Measurements from ENCODE around the gene APOBEC3G. TPM values are rescaled to one million over a fixed set of nuclear protein-coding genes. Genes with fewer than 3 reads are reported as not detected.

APOBEC3G gene
- total and polyA plus RNA-seq, 9 donors = 13.2 to 36.5 (median 24.7) TPM

DNA sequence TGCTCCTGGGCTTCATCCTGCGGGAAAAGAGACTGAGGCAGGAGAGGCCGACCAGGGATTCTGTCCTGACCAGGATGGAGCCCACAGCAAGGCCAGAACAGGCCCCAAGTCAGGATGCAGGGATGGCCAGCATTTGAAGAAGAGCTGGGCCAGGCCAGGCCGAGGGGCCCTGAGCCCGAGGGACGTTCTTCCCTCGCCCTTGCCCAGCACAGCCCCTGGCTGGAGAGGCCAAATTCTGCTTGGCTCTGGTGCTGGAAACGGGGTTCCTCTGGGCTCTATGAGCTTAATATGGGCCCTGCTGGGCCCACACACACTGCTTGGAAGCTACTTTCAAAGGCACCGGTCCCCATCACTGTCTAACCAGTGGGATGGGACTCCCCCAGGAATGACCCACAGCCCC, 7.6 kb downstream of the APOBEC3G start:
- no peaks in the 10 kb centered on the region for H3K9me3 ChIP-seq
- TF ChIP-seq POLR2A (IDR thresholded peaks at IDR 0.05) (no peak), EP300 (IDR thresholded peaks at IDR 0.05) (no peak)
- TF ChIP-seq, protein P1, sequence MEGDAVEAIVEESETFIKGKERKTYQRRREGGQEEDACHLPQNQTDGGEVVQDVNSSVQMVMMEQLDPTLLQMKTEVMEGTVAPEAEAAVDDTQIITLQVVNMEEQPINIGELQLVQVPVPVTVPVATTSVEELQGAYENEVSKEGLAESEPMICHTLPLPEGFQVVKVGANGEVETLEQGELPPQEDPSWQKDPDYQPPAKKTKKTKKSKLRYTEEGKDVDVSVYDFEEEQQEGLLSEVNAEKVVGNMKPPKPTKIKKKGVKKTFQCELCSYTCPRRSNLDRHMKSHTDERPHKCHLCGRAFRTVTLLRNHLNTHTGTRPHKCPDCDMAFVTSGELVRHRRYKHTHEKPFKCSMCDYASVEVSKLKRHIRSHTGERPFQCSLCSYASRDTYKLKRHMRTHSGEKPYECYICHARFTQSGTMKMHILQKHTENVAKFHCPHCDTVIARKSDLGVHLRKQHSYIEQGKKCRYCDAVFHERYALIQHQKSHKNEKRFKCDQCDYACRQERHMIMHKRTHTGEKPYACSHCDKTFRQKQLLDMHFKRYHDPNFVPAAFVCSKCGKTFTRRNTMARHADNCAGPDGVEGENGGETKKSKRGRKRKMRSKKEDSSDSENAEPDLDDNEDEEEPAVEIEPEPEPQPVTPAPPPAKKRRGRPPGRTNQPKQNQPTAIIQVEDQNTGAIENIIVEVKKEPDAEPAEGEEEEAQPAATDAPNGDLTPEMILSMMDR (IDR thresholded peaks at IDR 0.05) = no peak
- no peaks in the 10 kb centered on the region for H3K4me1 ChIP-seq (ENCODE audit: insufficient read depth)
- no peaks in the 10 kb centered on the region for H3K27me3 ChIP-seq
- DNase-seq = no peak
- H3K27ac ChIP-seq = no peak overlapping the region
- no peaks in the 10 kb centered on the region for H3K36me3 ChIP-seq
- H3K4me3 ChIP-seq = no peak overlapping the region
- 88 to 89% (median 88%) methylated on average over 8 of the region's 8 CpGs for WGBS, 3 donors
- intact Hi-C loops (cut with DNase I) = no loop called here

DNA sequence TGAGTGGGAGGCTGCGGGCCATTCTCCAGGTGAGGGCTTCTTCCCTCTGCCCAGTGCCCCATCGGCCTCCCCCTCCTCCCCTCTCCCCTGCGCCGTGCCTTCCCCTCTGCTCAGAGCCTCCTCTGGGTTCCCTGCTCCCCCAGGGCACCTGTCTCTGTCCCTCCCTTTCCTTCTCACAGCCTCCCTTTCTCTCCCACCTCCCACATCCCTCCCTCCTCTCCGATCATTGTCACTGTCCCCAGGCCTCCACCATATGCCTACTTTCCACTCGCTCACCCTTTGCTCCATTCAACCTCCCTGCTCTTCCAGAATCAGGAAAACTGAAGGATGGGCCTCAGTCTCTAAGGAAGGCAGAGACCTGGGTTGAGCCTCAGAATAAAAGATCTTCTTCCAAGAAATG, 10.0 kb downstream of the APOBEC3G start:
- Histone ChIP-seq H3K36me3 (no peaks in the 10 kb centered on the region), H3K27me3 (no peaks in the 10 kb centered on the region), H3K27ac (no peak overlapping the region), H3K4me1 (ENCODE audit: insufficient read depth) (no peaks in the 10 kb centered on the region), H3K9me3 (no peaks in the 10 kb centered on the region), H3K4me3 (no peak overlapping the region)
- intact Hi-C loops (cut with DNase I) = no loop called here
- DNase-seq = no peak
- TF ChIP-seq EP300 (IDR thresholded peaks at IDR 0.05) (no peak), POLR2A (IDR thresholded peaks at IDR 0.05) (no peak)
- TF ChIP-seq, protein P1 (IDR thresholded peaks at IDR 0.05) = no peak
- 87 to 93% (median 93%) methylated on average over 6 of the region's 6 CpGs for WGBS, 3 donors

DNA sequence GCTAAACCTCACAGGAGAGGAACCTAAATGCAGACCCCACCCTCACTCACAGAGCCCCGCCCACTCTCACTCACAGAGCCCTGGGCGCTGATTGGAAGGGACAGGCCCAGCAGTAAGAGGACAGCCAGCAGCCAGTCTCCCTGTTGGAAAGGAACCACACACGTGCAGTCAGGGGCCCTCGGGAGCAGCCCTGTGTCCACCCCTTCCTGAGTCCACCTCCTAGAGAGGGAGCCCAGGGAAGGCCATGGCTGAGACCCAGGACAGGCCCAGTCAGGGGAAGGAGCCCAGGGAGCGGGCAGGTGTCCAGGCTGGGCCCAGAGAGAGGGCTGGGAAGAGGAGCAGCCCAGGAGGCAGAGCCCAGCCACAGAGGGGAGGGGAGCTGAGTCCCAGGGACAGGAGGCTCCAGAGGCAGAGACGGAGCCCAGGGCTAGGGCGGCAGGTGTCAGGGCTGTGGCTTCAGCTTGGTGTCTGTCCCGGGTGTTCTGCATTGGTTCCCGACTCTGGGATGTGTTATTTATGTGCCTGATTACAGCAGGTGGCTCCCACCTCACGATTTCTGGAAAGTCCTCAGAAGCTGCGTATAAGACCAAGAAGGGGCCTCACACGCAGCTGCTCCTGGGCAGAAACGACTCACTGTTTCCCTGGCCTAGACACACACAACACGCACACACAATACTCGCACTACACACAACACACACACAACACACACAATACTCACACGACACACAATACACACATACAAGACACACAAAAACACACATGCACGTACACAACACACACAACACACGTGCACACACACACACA, 11.0 kb downstream of the APOBEC3G start:
- WGBS, 3 donors = 34 to 39% (median 39%) methylated on average over 18 of the region's 18 CpGs
- no peaks in the 10 kb centered on the region for H3K27me3 ChIP-seq
- H3K4me3 ChIP-seq = no peak overlapping the region
- no peaks in the 10 kb centered on the region for H3K4me1 ChIP-seq (ENCODE audit: insufficient read depth)
- H3K9me3 ChIP-seq = no peaks in the 10 kb centered on the region
- intact Hi-C loops (cut with DNase I) = no loop called here
- no peak overlapping the region for H3K27ac ChIP-seq
- TF ChIP-seq POLR2A (IDR thresholded peaks at IDR 0.05) (no peak), EP300 (IDR thresholded peaks at IDR 0.05) (no peak)
- TF ChIP-seq, protein P1 (IDR thresholded peaks at IDR 0.05) = no peak
- no peaks in the 10 kb centered on the region for H3K36me3 ChIP-seq
- DNase-seq = peak; percentile 49 to 78 (median 64)

DNA sequence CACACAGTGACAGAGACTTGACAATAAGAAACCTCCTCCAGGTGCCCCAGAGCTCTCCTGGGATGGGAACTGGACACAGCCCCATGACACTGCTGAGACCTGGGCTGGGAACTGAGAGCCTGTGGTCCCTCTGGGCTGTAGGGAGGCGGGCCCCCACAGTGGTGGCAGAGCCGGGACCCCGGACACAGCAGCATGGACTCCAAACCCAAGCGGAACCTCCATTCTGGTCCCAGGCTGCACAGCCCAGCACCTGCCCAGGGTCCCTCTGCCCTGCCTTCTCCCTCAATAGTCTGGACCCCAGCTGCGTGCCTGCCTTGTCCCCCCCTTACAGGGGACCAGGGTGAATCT, 11.6 kb downstream of the APOBEC3G start:
- no peaks in the 10 kb centered on the region for H3K9me3 ChIP-seq
- TF ChIP-seq, protein P1 (IDR thresholded peaks at IDR 0.05) = no peak
- TF ChIP-seq EP300 (IDR thresholded peaks at IDR 0.05) (no peak), POLR2A (IDR thresholded peaks at IDR 0.05) (no peak)
- H3K27me3 ChIP-seq = no peaks in the 10 kb centered on the region
- WGBS, 3 donors = 82 to 87% (median 86%) methylated on average over 5 of the region's 5 CpGs
- DNase-seq = no peak
- no peak overlapping the region for H3K4me3 ChIP-seq
- intact Hi-C loops (cut with DNase I) = no loop called here
- H3K4me1 ChIP-seq (ENCODE audit: insufficient read depth) = no peaks in the 10 kb centered on the region
- no peak overlapping the region for H3K27ac ChIP-seq
- no peaks in the 10 kb centered on the region for H3K36me3 ChIP-seq

Data from ovary (tissue), 9 donors.